GM19467 (cell line): ENCODE data around the gene FIBCD1.
"Not testable (repeated sequence)": the region's sequence is repeated elsewhere in the genome, so short reads cannot be mapped to it uniquely, and the experiment has no call there.

Experiments used
- ATAC-seq: cut with Tn5 transposase; IDR thresholded peaks from one replicate; pipeline ENCODE4 v1.9.1; 2021; ENCODE audit warnings: mild to moderate bottlenecking, moderate library complexity; ENCODE audit not compliant: unreplicated experiment

Gene FIBCD1

GRCh38 chr9:130973686-130974281, 34.7 kb upstream of the FIBCD1 start:
- ATAC-seq = no peak

- no peak for ATAC-seq
Observed at GRCh38 chr9:130972957-130973685, 34.1 kb upstream of the FIBCD1 start.

- no peak for ATAC-seq
Observed at GRCh38 chr9:130972277-130972956, 33.4 kb upstream of the FIBCD1 start.

- no peak for ATAC-seq
Observed at GRCh38 chr9:130971294-130971849, 32.3 kb upstream of the FIBCD1 start.

GRCh38 chr9:130970855-130971254, 31.8 kb upstream of the FIBCD1 start:
- ATAC-seq = no peak

- no peak for ATAC-seq
Observed at GRCh38 chr9:130970052-130970451, 31.0 kb upstream of the FIBCD1 start.

GRCh38 chr9:130965680-130966079, 26.6 kb upstream of the FIBCD1 start:
- ATAC-seq = no peak

GRCh38 chr9:130963916-130964315, 24.9 kb upstream of the FIBCD1 start:
- ATAC-seq = no peak

- no peak for ATAC-seq
Observed at GRCh38 chr9:130963337-130963908, 24.4 kb upstream of the FIBCD1 start.

GRCh38 chr9:130962418-130963316, 23.6 kb upstream of the FIBCD1 start:
- no peak for ATAC-seq

GRCh38 chr9:130961511-130962300, 22.7 kb upstream of the FIBCD1 start:
- ATAC-seq = no peak

- ATAC-seq = no peak
Observed at GRCh38 chr9:130960522-130961378, 21.7 kb upstream of the FIBCD1 start.

- ATAC-seq = no peak
Observed at GRCh38 chr9:130959809-130960334, 20.8 kb upstream of the FIBCD1 start.

GRCh38 chr9:130958564-130958963, 19.5 kb upstream of the FIBCD1 start:
- not testable (repeated sequence) for ATAC-seq

- no peak for ATAC-seq
Observed at GRCh38 chr9:130957451-130958203, 18.6 kb upstream of the FIBCD1 start.

GRCh38 chr9:130956636-130957450, 17.8 kb upstream of the FIBCD1 start:
- no peak for ATAC-seq
